ENCODE measurements around the gene GATB. TPM values are rescaled to one million over a fixed set of nuclear protein-coding genes. Genes with fewer than 3 reads are reported as not detected.

GATB gene
- total and polyA plus RNA-seq, 2 donors (not counting 3 experiments of a cell fraction or from before 2014, with no cell fraction given), result 14.4 to 17.7 TPM

DNA sequence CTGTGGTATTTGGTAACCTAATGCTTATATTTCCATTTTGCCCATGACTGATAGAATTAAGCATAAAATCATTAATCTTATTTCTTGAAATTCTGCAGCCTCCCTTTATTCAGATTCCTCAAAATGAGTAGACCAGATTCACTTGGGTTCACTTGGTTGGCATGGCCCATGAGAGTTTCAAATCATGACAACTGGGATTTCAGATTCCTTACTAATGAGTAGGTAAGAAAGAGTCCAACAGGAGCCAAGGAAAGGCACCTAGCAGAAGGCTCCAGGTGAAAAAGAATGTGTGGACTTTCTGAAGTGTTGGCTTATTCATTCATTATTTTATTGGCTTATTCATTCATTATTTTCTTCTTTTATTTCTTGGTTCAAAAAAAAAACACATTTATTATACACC is 27.2 kb upstream of the GATB start:
- intact Hi-C loops (cut with micrococcal nuclease) (no loop called here), dilution Hi-C loops (cut with MboI; ENCODE audit: extremely low pct_ligation_motif_present, low sequenced_read_pairs) (no loop called here)
- CTCF ChIA-PET, result no interaction called here
- no peaks in the 10 kb centered on the region for H3K9me1 ChIP-seq (replicated peaks; ENCODE audit: control insufficient read depth, extremely low read depth, insufficient read depth, low read length)
- no peaks in the 10 kb centered on the region for H4K20me1 ChIP-seq (replicated peaks; ENCODE audit: control insufficient read depth, extremely low read depth, insufficient read depth, low read length)
- no peaks in the 10 kb centered on the region for H3K9me3 ChIP-seq (replicated peaks; ENCODE audit: control insufficient read depth, insufficient read depth, low read length)
- DNase-seq (ENCODE audit: low read depth, low spot score) (no peak), FAIRE-seq (no peak)
- no peak overlapping the region for H3K4me2 ChIP-seq (ENCODE audit: insufficient read depth, low read length)
- H3K79me2 ChIP-seq (ENCODE audit: control insufficient read depth, insufficient read depth, low read length), result no peaks in the 10 kb centered on the region
- no peak overlapping the region for H3K9ac ChIP-seq (replicated peaks; ENCODE audit: extremely low read depth, insufficient read depth, low read length)
- no TSS peak for BruUV-seq (replicated peaks)
- no peaks in the 10 kb centered on the region for H3K36me3 ChIP-seq (ENCODE audit: control insufficient read depth in 2 of 2, extremely low read depth in 1 of 2, insufficient read depth in 2 of 2, low read length in 2 of 2)
- POLR2A ChIA-PET, result no interaction called here
- H3K4me3 ChIP-seq (replicated peaks in 1 of 3; ENCODE audit: insufficient read depth in 1 of 3, low read depth in 1 of 3, low read length in 3 of 3), result no peak overlapping the region
- TF ChIP-seq FOS (IDR thresholded peaks at IDR 0.05; ENCODE audit: borderline replicate concordance, insufficient read depth, low read length), result no peak
- TF ChIP-seq POLR2AphosphoS5 (IDR thresholded peaks at IDR 0.05; ENCODE audit: insufficient read depth, low read depth, low read length), result no peak
- no peak for TF ChIP-seq JUN (IDR thresholded peaks at IDR 0.05; ENCODE audit: borderline replicate concordance, insufficient read depth, insufficient read length, low read depth)
- no peak for TF ChIP-seq GATA2 (IDR thresholded peaks at IDR 0.05; ENCODE audit: insufficient read depth, insufficient read length, low read depth, low read length)
- no peak for TF ChIP-seq EZH2 (IDR thresholded peaks at IDR 0.05; ENCODE audit: borderline replicate concordance, low read depth, low read length, severe bottlenecking)
- no peaks in the 10 kb centered on the region for H3K4me1 ChIP-seq (ENCODE audit: control insufficient read depth, extremely low read depth, insufficient read depth, low read length)
- H3K27ac ChIP-seq (ENCODE audit: insufficient read depth, low read depth, low read length), result no peak overlapping the region
- peaks cover 4 to 5% of the 10 kb centered on the region in 2 experiments for H3K27me3 ChIP-seq (ENCODE audit: control insufficient read depth in 2 of 2, insufficient read depth in 2 of 2, low read length in 2 of 2)
- no peak overlapping the region for H2AFZ ChIP-seq (ENCODE audit: low read depth, low read length)

DNA sequence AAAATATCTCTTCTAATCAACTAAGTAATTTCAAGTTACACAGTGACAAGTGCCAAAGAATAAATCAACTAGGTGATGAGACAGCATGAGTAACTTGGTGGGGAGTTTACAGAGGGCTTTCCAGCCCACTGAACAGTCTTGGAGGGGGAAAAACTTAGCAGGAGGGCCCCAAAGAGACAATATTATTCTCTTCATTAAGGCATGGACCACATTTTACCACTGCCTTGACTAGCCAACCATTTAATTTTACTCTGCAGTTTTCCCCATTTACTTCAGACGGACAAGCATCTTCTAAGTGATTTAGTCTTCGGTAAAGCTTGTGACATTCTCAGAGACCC is 25.3 kb upstream of the GATB start:
- no peak for FAIRE-seq
- H3K9ac ChIP-seq (replicated peaks; ENCODE audit: extremely low read depth, insufficient read depth, low read length), result no peak overlapping the region
- intact Hi-C loops (cut with micrococcal nuclease), result no loop called here
- H2AFZ ChIP-seq (ENCODE audit: low read depth, low read length), result no peak overlapping the region
- H3K4me1 ChIP-seq (ENCODE audit: control insufficient read depth, extremely low read depth, insufficient read depth, low read length), result no peaks in the 10 kb centered on the region
- peaks cover 5 to 6% of the 10 kb centered on the region in 2 experiments for H3K27me3 ChIP-seq (ENCODE audit: control insufficient read depth in 2 of 2, insufficient read depth in 2 of 2, low read length in 2 of 2)
- POLR2A ChIA-PET, result no interaction called here
- no peak overlapping the region for H3K4me3 ChIP-seq (replicated peaks in 1 of 3; ENCODE audit: insufficient read depth in 1 of 3, low read depth in 1 of 3, low read length in 3 of 3)
- H4K20me1 ChIP-seq (replicated peaks; ENCODE audit: control insufficient read depth, extremely low read depth, insufficient read depth, low read length), result no peaks in the 10 kb centered on the region
- TF ChIP-seq GATA2 (IDR thresholded peaks at IDR 0.05; ENCODE audit: insufficient read depth, insufficient read length, low read depth, low read length) (no peak), JUN (IDR thresholded peaks at IDR 0.05; ENCODE audit: borderline replicate concordance, insufficient read depth, insufficient read length, low read depth) (no peak), POLR2AphosphoS5 (IDR thresholded peaks at IDR 0.05; ENCODE audit: insufficient read depth, low read depth, low read length) (no peak), EZH2 (IDR thresholded peaks at IDR 0.05; ENCODE audit: borderline replicate concordance, low read depth, low read length, severe bottlenecking) (no peak), MYC (IDR thresholded peaks at IDR 0.05; ENCODE audit: low read depth, low read length) (no peak)
- TF ChIP-seq, protein P1, sequence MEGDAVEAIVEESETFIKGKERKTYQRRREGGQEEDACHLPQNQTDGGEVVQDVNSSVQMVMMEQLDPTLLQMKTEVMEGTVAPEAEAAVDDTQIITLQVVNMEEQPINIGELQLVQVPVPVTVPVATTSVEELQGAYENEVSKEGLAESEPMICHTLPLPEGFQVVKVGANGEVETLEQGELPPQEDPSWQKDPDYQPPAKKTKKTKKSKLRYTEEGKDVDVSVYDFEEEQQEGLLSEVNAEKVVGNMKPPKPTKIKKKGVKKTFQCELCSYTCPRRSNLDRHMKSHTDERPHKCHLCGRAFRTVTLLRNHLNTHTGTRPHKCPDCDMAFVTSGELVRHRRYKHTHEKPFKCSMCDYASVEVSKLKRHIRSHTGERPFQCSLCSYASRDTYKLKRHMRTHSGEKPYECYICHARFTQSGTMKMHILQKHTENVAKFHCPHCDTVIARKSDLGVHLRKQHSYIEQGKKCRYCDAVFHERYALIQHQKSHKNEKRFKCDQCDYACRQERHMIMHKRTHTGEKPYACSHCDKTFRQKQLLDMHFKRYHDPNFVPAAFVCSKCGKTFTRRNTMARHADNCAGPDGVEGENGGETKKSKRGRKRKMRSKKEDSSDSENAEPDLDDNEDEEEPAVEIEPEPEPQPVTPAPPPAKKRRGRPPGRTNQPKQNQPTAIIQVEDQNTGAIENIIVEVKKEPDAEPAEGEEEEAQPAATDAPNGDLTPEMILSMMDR (IDR thresholded peaks at IDR 0.05; ENCODE audit: extremely low read depth in 1 of 2, insufficient read depth in 1 of 2, low read depth in 1 of 2, low read length in 2 of 2), result no peak
- TF ChIP-seq, protein P2, sequence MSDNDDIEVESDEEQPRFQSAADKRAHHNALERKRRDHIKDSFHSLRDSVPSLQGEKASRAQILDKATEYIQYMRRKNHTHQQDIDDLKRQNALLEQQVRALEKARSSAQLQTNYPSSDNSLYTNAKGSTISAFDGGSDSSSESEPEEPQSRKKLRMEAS (IDR thresholded peaks at IDR 0.05; ENCODE audit: insufficient read depth, insufficient read length), result no peak
- BruUV-seq (replicated peaks), result no TSS peak
- H3K36me3 ChIP-seq (ENCODE audit: control insufficient read depth in 2 of 2, extremely low read depth in 1 of 2, insufficient read depth in 2 of 2, low read length in 2 of 2), result no peaks in the 10 kb centered on the region
- no peak overlapping the region for H3K4me2 ChIP-seq (ENCODE audit: insufficient read depth, low read length)
- CTCF ChIA-PET, result interaction anchor here (1.0 to 1.2 kb wide), 2 partner anchors 16 to 20 kb away, joined by 3 to 6 read pairs; no protein-coding TSS in a partner anchor
- H3K27ac ChIP-seq (ENCODE audit: insufficient read depth, low read depth, low read length), result no peak overlapping the region
- no peak for DNase-seq (ENCODE audit: low read depth, low spot score)
- H3K9me1 ChIP-seq (replicated peaks; ENCODE audit: control insufficient read depth, extremely low read depth, insufficient read depth, low read length), result no peaks in the 10 kb centered on the region
- dilution Hi-C loops (cut with MboI; ENCODE audit: extremely low pct_ligation_motif_present, low sequenced_read_pairs), result no loop called here
- H3K9me3 ChIP-seq (replicated peaks; ENCODE audit: control insufficient read depth, insufficient read depth, low read length), result no peaks in the 10 kb centered on the region
- H3K79me2 ChIP-seq (ENCODE audit: control insufficient read depth, insufficient read depth, low read length), result no peaks in the 10 kb centered on the region
